Psoas muscle (tissue), 8 donors: ENCODE measurements around the gene GPR65. TPM values are rescaled to one million over a fixed set of nuclear protein-coding genes. Genes with fewer than 3 reads are reported as not detected.

Experiments used
- ATAC-seq, 4 donors: fragments of 200-7000 bp; cut with Tn5 transposase; one replicate each; pipeline ENCODE4 v1.9.1; 2020; ENCODE audit warnings: moderate library complexity in 3 of 4, mild to moderate bottlenecking in 2 of 4
- DNase-seq, 2 donors: peaks; one replicate each; pipeline ENCODE4 v3.0.0-alpha.2; 2020
- H3K27ac ChIP-seq: fragments of 200-600 bp; one replicate; pipeline ENCODE4 v1.8.0; 2022
- H3K27me3 ChIP-seq, 3 donors: fragments of 200-600 bp in 1 of 3; one replicate each; pipeline versions ENCODE4 v1.6.1 to v1.8.0; 2013 to 2022; ENCODE audit warnings: low read length in 2 of 3, mild to moderate bottlenecking in 2 of 3, moderate library complexity in 1 of 3; ENCODE audit not compliant: insufficient read depth in 3 of 3
- H3K36me3 ChIP-seq, 2 donors: fragments of 200-600 bp in 1 of 2; one replicate each; pipeline versions ENCODE4 v1.6.1 to v1.8.0; 2013 to 2022; ENCODE audit warnings: low read depth in 1 of 2, mild to moderate bottlenecking in 1 of 2, moderate library complexity in 1 of 2; ENCODE audit not compliant: insufficient read depth in 1 of 2
- H3K4me1 ChIP-seq: fragments of 200-600 bp; one replicate; pipeline ENCODE4 v1.8.0; 2022
- H3K4me3 ChIP-seq: fragments of 200-600 bp; one replicate; pipeline ENCODE4 v1.8.0; 2022; ENCODE audit warnings: mild to moderate bottlenecking
- H3K9me3 ChIP-seq: fragments of 200-600 bp; one replicate; pipeline ENCODE4 v1.8.0; 2022
- CTCF ChIP-seq: fragments of 200-600 bp; IDR thresholded peaks from one replicate; pipeline ENCODE4 v1.8.0; 2022; ENCODE audit warnings: antibody characterized with exemption
- WGBS, 3 donors: extraction: QIAGEN DNeasy Blood & Tissue Kit; methylation state at CpG; one replicate each; pipeline versions ENCODE4 v1.1.6 to v1.1.7; 2013; 5-methylcytosine and 5-hydroxymethylcytosine counted together
- intact Hi-C, 2 donors: fragments of 100-400 bp; cut with DNase I; formaldehyde crosslinking; loops; one replicate each; pipeline versions ENCODE4 v1.11.0 to v1.14.2; 2022
- long read RNA-seq, 2 donors: library from polyadenylated mRNA; unstranded; transcript quantifications; one replicate each; pipeline ENCODE4 v2.0.0, GENCODE V29; 2021
- polyA plus RNA-seq, 3 donors: library from polyadenylated mRNA; stranded (reverse); fragments of 200-250 nt; gene quantifications; one replicate each; pipeline ENCODE4 v1.2.3, GENCODE V29; 2013
- total RNA-seq, 4 donors: library from RNA; stranded (reverse); fragmentation: NEBNext Ultra II Directional in 2 of 4; extraction: Animal tissue kit (Norgen Biotek cat#: 25700) in 2 of 4; gene quantifications; one replicate each; pipeline versions ENCODE4 v1.2.1 to v1.2.4, GENCODE V29; 2021 to 2023
- donor health status: healthy with polysubstance abuse.
- donor health status: DM: no; HTN: no; CAD: no; lungs with moderate emphysema.
- donor health status: Bipolar disorder and iron deficiency.
- donor health status: healthy.
- donor health status: DM: yes; HTN: yes; CAD: no.
- donor health status: DM: no; HTN: no; CAD: no.
- donor health status: DM: no; HTN: no; CAD: no.
- donor health status: DM: yes; HTN: yes; CAD: no.

The GPR65 gene, protein sequence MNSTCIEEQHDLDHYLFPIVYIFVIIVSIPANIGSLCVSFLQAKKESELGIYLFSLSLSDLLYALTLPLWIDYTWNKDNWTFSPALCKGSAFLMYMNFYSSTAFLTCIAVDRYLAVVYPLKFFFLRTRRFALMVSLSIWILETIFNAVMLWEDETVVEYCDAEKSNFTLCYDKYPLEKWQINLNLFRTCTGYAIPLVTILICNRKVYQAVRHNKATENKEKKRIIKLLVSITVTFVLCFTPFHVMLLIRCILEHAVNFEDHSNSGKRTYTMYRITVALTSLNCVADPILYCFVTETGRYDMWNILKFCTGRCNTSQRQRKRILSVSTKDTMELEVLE
- total RNA-seq (under 1 TPM; 0.24 to 0.34 (median 0.29) TPM), polyA plus RNA-seq (under 1 TPM; 0.06 to 0.18 (median 0.10) TPM)
- long read RNA-seq, donor 1: 0 reads
- long read RNA-seq, donor 2: 0 reads

DNA sequence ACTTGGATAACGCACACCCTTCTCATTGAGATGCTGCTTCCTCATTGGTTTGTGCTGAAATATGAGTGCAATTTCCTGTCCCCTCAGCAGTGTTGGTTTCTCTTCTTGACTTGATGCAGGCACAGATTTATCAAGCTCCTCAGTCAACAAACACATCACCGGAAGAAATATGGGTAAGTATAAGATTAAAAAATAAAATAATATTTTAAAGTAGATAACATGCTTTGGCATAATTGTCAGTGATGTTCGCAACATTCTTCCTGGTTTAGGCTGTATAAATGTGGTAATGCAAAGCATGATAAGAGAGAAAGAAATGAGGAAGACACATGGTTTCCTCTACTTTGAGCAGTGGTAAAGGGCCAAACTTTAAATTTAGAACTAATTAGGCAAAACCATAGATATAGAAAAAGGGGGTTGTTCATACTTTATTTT lies at the start of gene GPR65:
GPR65 (plus strand) TSS at position 86 of the 432 bp plus-strand sequence. CDS start 5,713 bp downstream, outside the sequence.
- peak within 1 kb of the TSS; percentile 35 for H3K4me3 ChIP-seq
- H3K4me1 ChIP-seq: no peaks in the 10 kb centered on the region
- H3K27me3 ChIP-seq: peaks cover 0 to 3% (median 0%) of the 10 kb centered on the region in 3 donors
- H3K9me3 ChIP-seq: no peaks in the 10 kb centered on the region
- ATAC-seq: no peak
- DNase-seq: no peak
- no peak for TF ChIP-seq CTCF
- H3K36me3 ChIP-seq: no peaks in the 10 kb centered on the region
- H3K27ac ChIP-seq: no peak within 1 kb of the TSS
- intact Hi-C loops: no loop called here
- WGBS, 3 donors: 48 to 63% (median 60%) methylated on average over 3 of the region's 3 CpGs

GRCh38 chr14:87955501-87955900 lies 49.4 kb upstream of the GPR65 start:
- ATAC-seq (no peak), DNase-seq (no peak)
- TF ChIP-seq CTCF: no peak
- Histone ChIP-seq H3K36me3 (peaks cover 0 to 38% of the 10 kb centered on the region in 2 donors), H3K4me3 (no peak overlapping the region), H3K27ac (no peak overlapping the region), H3K4me1 (no peaks in the 10 kb centered on the region), H3K9me3 (no peaks in the 10 kb centered on the region), H3K27me3 (no peaks in the 10 kb centered on the region)
- intact Hi-C loops: loop anchor here in 1 of 2 donors (5.0 kb wide), 1 partner anchor 1083 kb away; no protein-coding TSS in a partner anchor
- 78 to 82% (median 80%) methylated on average over 6 of the region's 6 CpGs for WGBS, 3 donors

DNA sequence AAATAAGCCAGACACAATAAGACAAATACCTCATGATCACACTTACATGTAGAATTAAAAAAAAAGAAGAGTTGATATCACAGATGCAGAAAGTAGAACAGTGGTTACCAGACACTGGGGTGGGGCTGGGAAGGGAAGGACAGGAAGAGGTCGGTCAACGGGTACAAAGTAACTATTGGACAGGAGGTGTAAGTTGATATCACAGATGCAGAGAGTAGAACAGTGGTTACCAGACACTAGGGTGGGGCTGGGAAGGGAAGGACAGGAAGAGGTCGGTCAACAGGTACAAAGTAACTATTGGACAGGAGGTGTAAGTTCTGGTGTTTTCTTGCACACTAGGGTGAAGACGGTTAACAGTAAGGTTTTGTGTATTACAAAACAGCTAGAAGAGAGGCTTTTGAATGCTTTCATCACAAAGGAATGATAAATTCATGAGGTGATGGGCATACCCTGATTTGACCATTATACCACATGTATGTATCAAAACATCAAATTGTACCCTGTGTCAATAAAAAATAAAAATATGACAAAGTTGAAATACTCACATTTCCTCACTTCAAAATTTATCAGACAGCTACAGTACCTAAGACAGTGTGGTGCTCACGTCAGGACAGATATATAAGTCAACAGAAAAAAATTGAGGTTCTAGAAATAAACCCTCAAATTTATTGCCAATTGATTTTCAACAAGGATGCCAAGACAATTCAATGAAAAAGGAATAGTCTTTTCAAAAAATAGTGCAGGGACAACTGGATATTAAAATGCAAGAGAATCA lies 44.7 kb upstream of the GPR65 start:
- Histone ChIP-seq H3K27me3 (no peaks in the 10 kb centered on the region), H3K36me3 (peaks cover 0 to 62% of the 10 kb centered on the region in 2 donors), H3K4me1 (no peaks in the 10 kb centered on the region), H3K4me3 (no peak overlapping the region), H3K27ac (no peak overlapping the region), H3K9me3 (no peaks in the 10 kb centered on the region)
- intact Hi-C loops: no loop called here
- DNase-seq: no peak
- 91 to 93% (median 93%) methylated on average over 5 of the region's 5 CpGs for WGBS, 3 donors
- no peak for ATAC-seq
- no peak for TF ChIP-seq CTCF

- peaks cover 0 to 63% of the 10 kb centered on the region in 2 donors for H3K36me3 ChIP-seq
- 81 to 93% (median 86%) methylated on average over 2 of the region's 2 CpGs for WGBS, 3 donors
Measured at GRCh38 chr14:87961246-87961645, 43.7 kb upstream of the GPR65 start.

More at GRCh38 chr14:87961246-87961645, 43.7 kb upstream of the GPR65 start:
- H3K27ac ChIP-seq: no peak overlapping the region
- H3K4me1 ChIP-seq: no peaks in the 10 kb centered on the region
- H3K9me3 ChIP-seq: no peaks in the 10 kb centered on the region
- ATAC-seq (no peak), DNase-seq (no peak)
- intact Hi-C loops: no loop called here
- no peaks in the 10 kb centered on the region for H3K27me3 ChIP-seq
- no peak for TF ChIP-seq CTCF
- H3K4me3 ChIP-seq: no peak overlapping the region
